ENCODE data around the gene MYH7.
A peak's percentile ranks its signal among the peaks of the same experiment; 100 is the strongest.

MYH7 gene

GRCh38 chr14:23481362-23481970 lies 46.0 kb upstream of the MYH7 start:
- Histone ChIP-seq H3K9ac (no peak overlapping the region), H3K79me2 (peaks cover 20% of the 10 kb centered on the region), H3K4me1 (no peaks in the 10 kb centered on the region), H3K36me3 (ENCODE audit: control insufficient read depth, insufficient read depth, low read length) (no peaks in the 10 kb centered on the region), H3K4me2 (ENCODE audit: low read length) (no peak overlapping the region), H3K9me3 (ENCODE audit: control insufficient read depth, low read length) (no peaks in the 10 kb centered on the region), H3K4me3 (ENCODE audit: low read depth, low read length) (no peak overlapping the region), H2AFZ (no peak overlapping the region), H3K27me3 (ENCODE audit: control insufficient read depth, insufficient read depth, low read length) (no peaks in the 10 kb centered on the region), H3K27ac (no peak overlapping the region)
- TF ChIP-seq CTCF (IDR thresholded peaks at IDR 0.05) = no peak

GRCh38 chr14:23478109-23478759 lies 42.8 kb upstream of the MYH7 start:
- Histone ChIP-seq H3K4me2 (ENCODE audit: low read length) (no peak overlapping the region), H2AFZ (no peak overlapping the region), H3K79me2 (peaks cover 13% of the 10 kb centered on the region), H3K4me1 (no peaks in the 10 kb centered on the region), H3K9ac (no peak overlapping the region), H3K9me3 (ENCODE audit: control insufficient read depth, low read length) (no peaks in the 10 kb centered on the region), H3K27me3 (ENCODE audit: control insufficient read depth, insufficient read depth, low read length) (no peaks in the 10 kb centered on the region), H3K4me3 (ENCODE audit: low read depth, low read length) (peak overlapping the region; percentile 20), H3K36me3 (ENCODE audit: control insufficient read depth, insufficient read depth, low read length) (no peaks in the 10 kb centered on the region), H3K27ac (no peak overlapping the region)
- TF ChIP-seq CTCF (IDR thresholded peaks at IDR 0.05) = peak; percentile 82

GRCh38 chr14:23470947-23471346 lies 35.5 kb upstream of the MYH7 start:
- peaks cover 3% of the 10 kb centered on the region for H3K4me1 ChIP-seq
- H3K27me3 ChIP-seq (ENCODE audit: control insufficient read depth, insufficient read depth, low read length) = no peaks in the 10 kb centered on the region
- no peak overlapping the region for H3K4me3 ChIP-seq (ENCODE audit: low read depth, low read length)
- no peaks in the 10 kb centered on the region for H3K9me3 ChIP-seq (ENCODE audit: control insufficient read depth, low read length)
- TF ChIP-seq CTCF (IDR thresholded peaks at IDR 0.05) = no peak
- H3K27ac ChIP-seq = no peak overlapping the region
- no peak overlapping the region for H3K4me2 ChIP-seq (ENCODE audit: low read length)
- no peak overlapping the region for H2AFZ ChIP-seq
- H3K79me2 ChIP-seq = peaks cover 12% of the 10 kb centered on the region
- H3K9ac ChIP-seq = no peak overlapping the region
- H3K36me3 ChIP-seq (ENCODE audit: control insufficient read depth, insufficient read depth, low read length) = no peaks in the 10 kb centered on the region

GRCh38 chr14:23469906-23470403 lies 34.5 kb upstream of the MYH7 start:
- Histone ChIP-seq H3K4me2 (ENCODE audit: low read length) (peak overlapping the region; percentile 88), H3K4me3 (ENCODE audit: low read depth, low read length) (peak overlapping the region; percentile 92), H3K9ac (peak overlapping the region; percentile 51), H3K27me3 (ENCODE audit: control insufficient read depth, insufficient read depth, low read length) (no peaks in the 10 kb centered on the region), H3K4me1 (peaks cover 3% of the 10 kb centered on the region), H3K79me2 (peaks cover 12% of the 10 kb centered on the region), H3K27ac (peak overlapping the region; percentile 85), H3K9me3 (ENCODE audit: control insufficient read depth, low read length) (no peaks in the 10 kb centered on the region), H3K36me3 (ENCODE audit: control insufficient read depth, insufficient read depth, low read length) (no peaks in the 10 kb centered on the region), H2AFZ (peak overlapping the region; percentile 84)
- TF ChIP-seq CTCF (IDR thresholded peaks at IDR 0.05) = no peak
